GM12878 (cell line): ENCODE measurements around the gene BCCIP. TPM values are rescaled to one million over a fixed set of nuclear protein-coding genes. Genes with fewer than 3 reads are reported as not detected.

Experiments
- ATAC-seq: fragments of 200-7000 bp; cut with Tn5 transposase; 3 replicates; pipeline ENCODE4 v1.9.1; 2020; ENCODE audit warnings: mild to moderate bottlenecking, moderate library complexity
- BruUV-seq: library from RNA; stranded (reverse); fragments of 400-500 nt; replicated peaks from 2 replicates; lab custom pipeline; 2021; lab: Mats Ljungman, UMichigan
- CTCF ChIA-PET: fragments of 300-600 bp; sonication (Branson Sonifier 250); formaldehyde crosslinking; extraction: SDS; loops from one replicate; lab custom pipeline; 2021; ENCODE audit warnings: inconsistent platforms; lab: Yijun Ruan, JAX
- POLR2A ChIA-PET: fragments of 350-600 bp; formaldehyde crosslinking; extraction: SDS; loops from one replicate; lab custom pipeline; 2021; ENCODE audit warnings: inconsistent platforms; lab: Charles Lee
- RAD21 ChIA-PET: fragments of 300-600 bp; sonication (Branson Sonifier 250); formaldehyde crosslinking; loops from one replicate; lab custom pipeline; 2023; ENCODE audit warnings: antibody characterized with exemption; ENCODE audit not compliant: unreplicated experiment; lab: Charles Lee
- SMC1A ChIA-PET: fragments of 300-600 bp; sonication (Branson Sonifier 250); formaldehyde crosslinking; loops from one replicate; lab custom pipeline; 2023; ENCODE audit not compliant: unreplicated experiment, uncharacterized antibody; lab: Charles Lee
- DNase-seq: peaks from one replicate; pipeline ENCODE4 v3.0.0-alpha.2; 2011; ENCODE audit warnings: low read depth, low spot score
- FAIRE-seq: peaks from 3 replicates; lab custom pipeline; 2011; peaks lifted over from hg19 to GRCh38; lab: Jason Lieb, UNC
- H2AFZ ChIP-seq: 2 replicates; pipeline ENCODE4 v1.6.0; 2011; ENCODE audit warnings: low read depth, low read length, control low read depth; ENCODE audit not compliant: control insufficient read depth
- H3K27ac ChIP-seq: 2 replicates; pipeline ENCODE4 v1.5.1; 2011; ENCODE audit warnings: control low read depth; ENCODE audit not compliant: control insufficient read depth, insufficient read depth
- H3K27me3 ChIP-seq, 2 experiments: replicated peaks in 1 of 2; 2 replicates each; pipeline versions ENCODE4 v1.6.0 to v1.6.1; 2011; ENCODE audit warnings: low read length in 1 of 2; ENCODE audit not compliant: control insufficient read depth in 2 of 2, insufficient read depth in 2 of 2
- H3K36me3 ChIP-seq, 2 experiments: 2 replicates each; pipeline ENCODE4 v1.5.1; 2011; ENCODE audit warnings: low read length in 1 of 2; ENCODE audit not compliant: control insufficient read depth in 2 of 2, insufficient read depth in 2 of 2
- H3K4me1 ChIP-seq: 2 replicates; pipeline ENCODE4 v1.6.1; 2011; ENCODE audit warnings: mild to moderate bottlenecking, low read length, moderate library complexity, mixed read lengths; ENCODE audit not compliant: control insufficient read depth, insufficient read depth
- H3K4me2 ChIP-seq: 2 replicates; pipeline ENCODE4 v1.6.0; 2011; ENCODE audit warnings: control low read depth; ENCODE audit not compliant: control insufficient read depth, insufficient read depth
- H3K4me3 ChIP-seq: fragments of 200-600 bp; sonication (generic); 2 replicates; pipeline ENCODE4 v1.5.1; 2016
- H3K79me2 ChIP-seq: 2 replicates; pipeline ENCODE4 v1.6.0; 2011; ENCODE audit warnings: low read length; ENCODE audit not compliant: control insufficient read depth, insufficient read depth
- H3K9ac ChIP-seq: 2 replicates; pipeline ENCODE4 v1.8.0; 2011; ENCODE audit warnings: low read length, control low read depth, mixed read lengths; ENCODE audit not compliant: control insufficient read depth, insufficient read depth
- H3K9me3 ChIP-seq: replicated peaks from 3 replicates; pipeline ENCODE4 v1.5.1; 2011; ENCODE audit warnings: mild to moderate bottlenecking, low read length; ENCODE audit not compliant: control insufficient read depth, insufficient read depth
- H4K20me1 ChIP-seq: 2 replicates; pipeline ENCODE4 v1.6.0; 2011; ENCODE audit not compliant: control insufficient read depth, insufficient read depth
- CHD1 ChIP-seq: IDR thresholded peaks from 2 replicates; pipeline ENCODE4 v1.6.1; 2012; ENCODE audit warnings: low read depth, low read length, improper control_type of control experiment
- CREM ChIP-seq: IDR thresholded peaks from 2 replicates; pipeline ENCODE4 v1.6.1; 2014; ENCODE audit warnings: antibody characterized with exemption, low read depth
- FOXK2 ChIP-seq: fragments of 450-650 bp; IDR thresholded peaks from 2 replicates; pipeline ENCODE4 v1.6.1; 2017; ENCODE audit warnings: mild to moderate bottlenecking, moderate library complexity
- NFXL1 ChIP-seq: fragments of 450-650 bp; IDR thresholded peaks from 2 replicates; pipeline ENCODE4 v1.6.1; 2017; ENCODE audit warnings: antibody characterized with exemption, mild to moderate bottlenecking, borderline replicate concordance
- SRF ChIP-seq, 2 experiments: IDR thresholded peaks; 2 replicates each; pipeline ENCODE4 v1.6.1; 2011; ENCODE audit warnings: low read depth in 2 of 2, low read length in 2 of 2, mild to moderate bottlenecking in 1 of 2, moderate library complexity in 1 of 2
- ZBED1 ChIP-seq: IDR thresholded peaks from 2 replicates; pipeline ENCODE4 v1.6.1; 2016; ENCODE audit warnings: borderline replicate concordance
- ZNF622 ChIP-seq: fragments of 450-650 bp; IDR thresholded peaks from 2 replicates; pipeline ENCODE4 v1.6.1; 2017; ENCODE audit warnings: mild to moderate bottlenecking, inconsistent platforms
- WGBS: methylation state at CpG from one replicate; pipeline ENCODE4 v1.1.6; 2016; ENCODE audit warnings: low lambda C conversion rate; ENCODE audit not compliant: insufficient replicate concordance, insufficient coverage; ENCODE audit errors: missing lambda C conversion rate; 5-methylcytosine and 5-hydroxymethylcytosine counted together
- in situ Hi-C: fragments of 300-500 bp; cut with MboI; formaldehyde crosslinking; loops from 9 replicates; pipeline ENCODE4 v1.14.3; 2018; ENCODE audit warnings: mixed read lengths
- intact Hi-C: fragments of 100-400 bp; cut with micrococcal nuclease; formaldehyde crosslinking; loops from one replicate; pipeline ENCODE4 v1.14.2; 2022; ENCODE audit not compliant: unreplicated experiment
- polyA plus RNA-seq, 11 experiments: library from polyadenylated mRNA; depleted of rRNA in 4 of 11; unstranded in 6 of 11; stranded (reverse) in 5 of 11; fragments of >200 nt; fragmentation: Nextera tagmentation in 4 of 11; fragmentation: Illumina TruSeq in 1 of 11; extraction: Ambion mirVana in 4 of 11; extraction: Trizol in 1 of 11; gene quantifications; 1 replicate in 1 of 11; 2 replicates in 10 of 11; pipeline versions ENCODE4 v1.2.1 to v1.2.3, GENCODE V29; 2011 to 2016; ENCODE audit warnings: inconsistent platforms in 2 of 11, missing spikeins in 2 of 11, low read depth in 1 of 11
- total RNA-seq, 4 experiments: library from RNA; depleted of rRNA in 3 of 4; stranded (reverse); fragments of >200 nt in 3 of 4; fragmentation: Illumina TruSeq in 1 of 4; extraction: Trizol in 1 of 4; gene quantifications; 2 replicates each; pipeline versions ENCODE4 v1.2.1 to v1.2.3, GENCODE V29; 2013 to 2021
- TF ChIP-seq, protein P1 (sequence below): IDR thresholded peaks from 2 replicates; pipeline ENCODE4 v1.6.1; 2012; ENCODE audit warnings: mild to moderate bottlenecking, low read depth, low read length
- TF ChIP-seq, protein P2 (sequence below): fragments of 450-650 bp; IDR thresholded peaks from 2 replicates; pipeline ENCODE4 v1.6.1; 2018; ENCODE audit warnings: mild to moderate bottlenecking, low read depth, moderate library complexity; ENCODE audit not compliant: partially characterized antibody

BCCIP gene
- total and polyA plus RNA-seq, 10 of the 15 experiments (the other 5 are each of a cell fraction or from before 2014, with no cell fraction given) = 61.2 to 225 (median 127) TPM

DNA sequence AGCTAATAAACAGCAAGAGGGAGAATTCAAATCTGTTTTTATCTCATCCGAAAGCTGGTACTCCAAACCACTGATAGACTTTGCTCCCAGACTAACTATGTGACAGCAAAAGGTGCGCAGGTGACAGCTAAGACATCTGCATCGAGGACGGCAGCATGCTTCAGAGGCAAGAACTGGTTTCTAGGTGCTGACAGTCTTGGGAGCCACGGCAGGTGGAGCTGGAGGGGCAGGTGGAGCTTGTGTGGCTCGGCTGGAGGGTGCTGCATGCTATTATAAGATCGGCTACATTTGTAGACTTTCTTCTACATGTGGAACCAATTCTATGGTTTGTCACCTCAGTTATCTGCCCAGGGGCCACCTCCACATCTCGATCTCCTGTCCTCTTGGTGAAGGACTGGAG is 25.9 kb upstream of the BCCIP start:
- ChIA-PET CTCF (interaction anchor here (0.8 kb wide), 1 partner anchor 72 kb away, joined by 3 read pairs; no protein-coding TSS in a partner anchor), POLR2A (interaction anchor here (0.7 kb wide), 1 partner anchor 34 kb away, joined by 5 read pairs; no protein-coding TSS in a partner anchor), RAD21 (no interaction called here), SMC1A (interaction anchor here (0.7 kb wide), 1 partner anchor 26 kb away, joined by 3 read pairs; the partner anchor contains the start of genes BCCIP and UROS)
- Histone ChIP-seq H3K36me3 (peaks cover 2 to 9% of the 10 kb centered on the region in 2 experiments), H3K27ac (no peak overlapping the region), H4K20me1 (no peaks in the 10 kb centered on the region), H3K9ac (no peak overlapping the region), H3K27me3 (no peaks in the 10 kb centered on the region), H3K4me2 (no peak overlapping the region), H2AFZ (no peak overlapping the region), H3K4me3 (no peak overlapping the region), H3K4me1 (no peaks in the 10 kb centered on the region), H3K9me3 (no peaks in the 10 kb centered on the region), H3K79me2 (no peaks in the 10 kb centered on the region)
- TF ChIP-seq CHD1 (no peak), NFXL1 (no peak), ZNF622 (no peak), SRF (IDR thresholded peaks at IDR 0.05; ENCODE audit: low read depth in 2 of 2, low read length in 2 of 2) (no peak), ZBED1 (no peak), FOXK2 (no peak), CREM (no peak)
- TF ChIP-seq, protein P1, sequence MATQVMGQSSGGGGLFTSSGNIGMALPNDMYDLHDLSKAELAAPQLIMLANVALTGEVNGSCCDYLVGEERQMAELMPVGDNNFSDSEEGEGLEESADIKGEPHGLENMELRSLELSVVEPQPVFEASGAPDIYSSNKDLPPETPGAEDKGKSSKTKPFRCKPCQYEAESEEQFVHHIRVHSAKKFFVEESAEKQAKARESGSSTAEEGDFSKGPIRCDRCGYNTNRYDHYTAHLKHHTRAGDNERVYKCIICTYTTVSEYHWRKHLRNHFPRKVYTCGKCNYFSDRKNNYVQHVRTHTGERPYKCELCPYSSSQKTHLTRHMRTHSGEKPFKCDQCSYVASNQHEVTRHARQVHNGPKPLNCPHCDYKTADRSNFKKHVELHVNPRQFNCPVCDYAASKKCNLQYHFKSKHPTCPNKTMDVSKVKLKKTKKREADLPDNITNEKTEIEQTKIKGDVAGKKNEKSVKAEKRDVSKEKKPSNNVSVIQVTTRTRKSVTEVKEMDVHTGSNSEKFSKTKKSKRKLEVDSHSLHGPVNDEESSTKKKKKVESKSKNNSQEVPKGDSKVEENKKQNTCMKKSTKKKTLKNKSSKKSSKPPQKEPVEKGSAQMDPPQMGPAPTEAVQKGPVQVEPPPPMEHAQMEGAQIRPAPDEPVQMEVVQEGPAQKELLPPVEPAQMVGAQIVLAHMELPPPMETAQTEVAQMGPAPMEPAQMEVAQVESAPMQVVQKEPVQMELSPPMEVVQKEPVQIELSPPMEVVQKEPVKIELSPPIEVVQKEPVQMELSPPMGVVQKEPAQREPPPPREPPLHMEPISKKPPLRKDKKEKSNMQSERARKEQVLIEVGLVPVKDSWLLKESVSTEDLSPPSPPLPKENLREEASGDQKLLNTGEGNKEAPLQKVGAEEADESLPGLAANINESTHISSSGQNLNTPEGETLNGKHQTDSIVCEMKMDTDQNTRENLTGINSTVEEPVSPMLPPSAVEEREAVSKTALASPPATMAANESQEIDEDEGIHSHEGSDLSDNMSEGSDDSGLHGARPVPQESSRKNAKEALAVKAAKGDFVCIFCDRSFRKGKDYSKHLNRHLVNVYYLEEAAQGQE = no peak
- TF ChIP-seq, protein P2, sequence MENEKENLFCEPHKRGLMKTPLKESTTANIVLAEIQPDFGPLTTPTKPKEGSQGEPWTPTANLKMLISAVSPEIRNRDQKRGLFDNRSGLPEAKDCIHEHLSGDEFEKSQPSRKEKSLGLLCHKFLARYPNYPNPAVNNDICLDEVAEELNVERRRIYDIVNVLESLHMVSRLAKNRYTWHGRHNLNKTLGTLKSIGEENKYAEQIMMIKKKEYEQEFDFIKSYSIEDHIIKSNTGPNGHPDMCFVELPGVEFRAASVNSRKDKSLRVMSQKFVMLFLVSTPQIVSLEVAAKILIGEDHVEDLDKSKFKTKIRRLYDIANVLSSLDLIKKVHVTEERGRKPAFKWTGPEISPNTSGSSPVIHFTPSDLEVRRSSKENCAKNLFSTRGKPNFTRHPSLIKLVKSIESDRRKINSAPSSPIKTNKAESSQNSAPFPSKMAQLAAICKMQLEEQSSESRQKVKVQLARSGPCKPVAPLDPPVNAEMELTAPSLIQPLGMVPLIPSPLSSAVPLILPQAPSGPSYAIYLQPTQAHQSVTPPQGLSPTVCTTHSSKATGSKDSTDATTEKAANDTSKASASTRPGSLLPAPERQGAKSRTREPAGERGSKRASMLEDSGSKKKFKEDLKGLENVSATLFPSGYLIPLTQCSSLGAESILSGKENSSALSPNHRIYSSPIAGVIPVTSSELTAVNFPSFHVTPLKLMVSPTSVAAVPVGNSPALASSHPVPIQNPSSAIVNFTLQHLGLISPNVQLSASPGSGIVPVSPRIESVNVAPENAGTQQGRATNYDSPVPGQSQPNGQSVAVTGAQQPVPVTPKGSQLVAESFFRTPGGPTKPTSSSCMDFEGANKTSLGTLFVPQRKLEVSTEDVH = no peak
- intact Hi-C loops = no loop called here
- 95% methylated on average over 8 of the region's 8 CpGs for WGBS
- DNase-seq = no peak
- FAIRE-seq = no peak
- no peak for ATAC-seq
- BruUV-seq = no TSS peak
- in situ Hi-C loops = no loop called here
